ENCODE measurements around the gene ACVR2B. TPM values are rescaled to one million over a fixed set of nuclear protein-coding genes. Genes with fewer than 3 reads are reported as not detected.
A peak's percentile ranks its signal among the peaks of the same experiment; 100 is the strongest.

ACVR2B gene
- total RNA-seq, 4 donors from 2014 or later = 8.7 to 15.3 (median 12.6) TPM

- Histone ChIP-seq H3K9me3 (no peaks in the 10 kb centered on the region), H3K36me3 (peaks cover 6 to 56% (median 8%) of the 10 kb centered on the region in 3 donors), H3K4me1 (peaks cover 0 to 18% (median 0%) of the 10 kb centered on the region in 4 donors), H3K27me3 (no peaks in the 10 kb centered on the region), H3K4me3 (no peak overlapping the region), H3K27ac (no peak overlapping the region)
- DNase-seq (ENCODE audit: low spot score in 2 of 2) = no peak
- 72 to 86% methylated on average over 9 to 15 of the region's 15 CpGs for WGBS, 2 donors
- TF ChIP-seq POLR2A (IDR thresholded peaks at IDR 0.05) (no peak), EP300 (IDR thresholded peaks at IDR 0.05) (no peak), CTCF (IDR thresholded peaks at IDR 0.05) (no peak)
Observed at GRCh38 chr3:38477839-38478450, 24.3 kb downstream of the ACVR2B start.

GRCh38 chr3:38478901-38479300, 25.2 kb downstream of the ACVR2B start:
- no peak overlapping the region for H3K27ac ChIP-seq
- H3K4me1 ChIP-seq = peaks cover 0 to 9% (median 0%) of the 10 kb centered on the region in 4 donors
- no peaks in the 10 kb centered on the region for H3K9me3 ChIP-seq
- peaks cover 6 to 66% (median 12%) of the 10 kb centered on the region in 3 donors for H3K36me3 ChIP-seq
- WGBS, 2 donors = 80 to 92% methylated on average over 8 to 9 of the region's 9 CpGs
- DNase-seq (ENCODE audit: low spot score in 2 of 2) = no peak
- H3K27me3 ChIP-seq = no peaks in the 10 kb centered on the region
- no peak for TF ChIP-seq EP300 (IDR thresholded peaks at IDR 0.05)
- TF ChIP-seq POLR2A (IDR thresholded peaks at IDR 0.05) = no peak
- TF ChIP-seq CTCF (IDR thresholded peaks at IDR 0.05) = no peak
- no peak overlapping the region for H3K4me3 ChIP-seq

- 64 to 68% methylated on average over 7 to 10 of the region's 10 CpGs for WGBS, 2 donors
- Histone ChIP-seq H3K27ac (no peak overlapping the region), H3K4me1 (peaks cover 0 to 4% (median 0%) of the 10 kb centered on the region in 4 donors), H3K36me3 (peaks cover 6 to 72% (median 12%) of the 10 kb centered on the region in 3 donors), H3K4me3 (no peak overlapping the region), H3K9me3 (no peaks in the 10 kb centered on the region), H3K27me3 (no peaks in the 10 kb centered on the region)
- TF ChIP-seq CTCF (IDR thresholded peaks at IDR 0.05) = peak; percentile 72 to 84 (median 82)
- TF ChIP-seq POLR2A (IDR thresholded peaks at IDR 0.05) = no peak
- TF ChIP-seq EP300 (IDR thresholded peaks at IDR 0.05) = peak in 1 of 2 donors; percentile 22
- DNase-seq (ENCODE audit: low spot score in 2 of 2) = peak; percentile 38 to 58
Observed at GRCh38 chr3:38479431-38480092, 25.9 kb downstream of the ACVR2B start.

- TF ChIP-seq POLR2A (IDR thresholded peaks at IDR 0.05) (no peak), CTCF (IDR thresholded peaks at IDR 0.05) (no peak), EP300 (IDR thresholded peaks at IDR 0.05) (no peak)
- no peaks in the 10 kb centered on the region for H3K9me3 ChIP-seq
- no peaks in the 10 kb centered on the region for H3K27me3 ChIP-seq
- no peak overlapping the region for H3K4me3 ChIP-seq
- 74 to 81% methylated on average over 3 of the region's 3 CpGs for WGBS, 2 donors
- H3K27ac ChIP-seq = no peak overlapping the region
- H3K36me3 ChIP-seq = peaks cover 6 to 77% (median 12%) of the 10 kb centered on the region in 3 donors
- H3K4me1 ChIP-seq = no peaks in the 10 kb centered on the region
- no peak for DNase-seq (ENCODE audit: low spot score in 2 of 2)
Observed at GRCh38 chr3:38480093-38480445, 26.4 kb downstream of the ACVR2B start.

- WGBS, 2 donors = 85 to 100% methylated on average over 2 of the region's 2 CpGs
- TF ChIP-seq POLR2A (IDR thresholded peaks at IDR 0.05) = no peak
- TF ChIP-seq EP300 (IDR thresholded peaks at IDR 0.05) = no peak
- no peak for TF ChIP-seq CTCF (IDR thresholded peaks at IDR 0.05)
- Histone ChIP-seq H3K4me3 (no peak overlapping the region), H3K36me3 (peaks cover 6 to 83% (median 12%) of the 10 kb centered on the region in 3 donors), H3K9me3 (no peaks in the 10 kb centered on the region), H3K27me3 (no peaks in the 10 kb centered on the region), H3K27ac (no peak overlapping the region), H3K4me1 (no peaks in the 10 kb centered on the region)
- no peak for DNase-seq (ENCODE audit: low spot score in 2 of 2)
Observed at GRCh38 chr3:38480930-38481329, 27.2 kb downstream of the ACVR2B start.
